ENCODE data around the gene SS18L1.

Gene SS18L1

GRCh38 chr20:62120365-62120762, 23.2 kb upstream of the SS18L1 start:
- DNase-seq, result no peak

- peak; percentile 93 for DNase-seq
These were observed 22.4 kb upstream of the SS18L1 start for GRCh38 chr20:62120990-62121775.

- peak; percentile 98 for DNase-seq
These were observed 21.6 kb upstream of the SS18L1 start, which contains the start of gene LSM14B for GRCh38 chr20:62121776-62122653. Gene LSM14B, plus strand, starts transcription at chr20:62122475. Its CDS starts 192 bp downstream, at chr20:62122667.

- DNase-seq, result peak; percentile 30
These were observed 20.7 kb upstream of the SS18L1 start for GRCh38 chr20:62122654-62123449.

- peak; percentile 11 for DNase-seq
These were observed 20.0 kb upstream of the SS18L1 start for GRCh38 chr20:62123450-62124118.

GRCh38 chr20:62126141-62126540, 17.4 kb upstream of the SS18L1 start:
- DNase-seq, result no peak

- no peak for DNase-seq
These were observed 15.8 kb upstream of the SS18L1 start for GRCh38 chr20:62127799-62128198.

GRCh38 chr20:62128502-62128901, 15.1 kb upstream of the SS18L1 start:
- no peak for DNase-seq

GRCh38 chr20:62129731-62130531, 13.6 kb upstream of the SS18L1 start:
- no peak for DNase-seq

GRCh38 chr20:62131560-62132320, 11.8 kb upstream of the SS18L1 start:
- no peak for DNase-seq

GRCh38 chr20:62132421-62132820, 11.1 kb upstream of the SS18L1 start:
- DNase-seq, result no peak

- DNase-seq, result no peak
These were observed 10.3 kb upstream of the SS18L1 start for GRCh38 chr20:62133051-62133845.

GRCh38 chr20:62133864-62134263, 9.7 kb upstream of the SS18L1 start:
- no peak for DNase-seq

GRCh38 chr20:62134735-62135231, 8.8 kb upstream of the SS18L1 start:
- DNase-seq, result no peak

- DNase-seq, result no peak
These were observed 7.8 kb upstream of the SS18L1 start for GRCh38 chr20:62135573-62136266.

GRCh38 chr20:62136283-62137091, 7.1 kb upstream of the SS18L1 start:
- peak; percentile 84 for DNase-seq

- DNase-seq, result no peak
These were observed 6.5 kb upstream of the SS18L1 start for GRCh38 chr20:62137092-62137384.

- no peak for DNase-seq
These were observed 5.9 kb upstream of the SS18L1 start for GRCh38 chr20:62137478-62138203.
